OCI-LY3 (cell line): ENCODE data around the gene CLDN9.

ENCODE experiments used
- H2AFZ ChIP-seq: fragments of 200-600, 300-600 bp; shearing (Covaris generic); 2 replicates; pipeline ENCODE4 v1.6.0; 2014; ENCODE audit warnings: antibody characterized with exemption, low read depth, low read length
- H3K27ac ChIP-seq: fragments of 200-600, 300-600 bp; sonication (generic); 2 replicates; pipeline ENCODE4 v1.5.1; 2014; ENCODE audit warnings: mild to moderate bottlenecking, low read length, moderate library complexity, mixed read lengths
- H3K27me3 ChIP-seq: fragments of 200-600, 300-600 bp; sonication (generic); 2 replicates; pipeline ENCODE4 v1.6.1; 2014; ENCODE audit warnings: low read depth, low read length, mixed read lengths
- H3K36me3 ChIP-seq: fragments of 200-600, 300-600 bp; sonication (generic); replicated peaks from 2 replicates; pipeline ENCODE3; 2014; ENCODE audit warnings: low read depth, low read length, mixed read lengths
- H3K4me1 ChIP-seq: fragments of 300-600, 200-600 bp; sonication (generic); 2 replicates; pipeline ENCODE4 v1.6.1; 2014; ENCODE audit warnings: low read length, mixed read lengths
- H3K4me2 ChIP-seq: fragments of 200-600, 300-600 bp; sonication (generic); 2 replicates; pipeline ENCODE4 v1.6.1; 2014; ENCODE audit warnings: low read length, mixed read lengths
- H3K4me3 ChIP-seq: fragments of 300-600, 200-600 bp; sonication (generic); 2 replicates; pipeline ENCODE4 v1.5.1; 2014; ENCODE audit warnings: antibody characterized with exemption, mild to moderate bottlenecking, low read length, moderate library complexity
- H3K79me2 ChIP-seq: fragments of 300-600, 200-600 bp; shearing (Covaris generic); 2 replicates; pipeline ENCODE4 v1.6.1; 2014; ENCODE audit warnings: mild to moderate bottlenecking, low read length, mixed read lengths
- H3K9ac ChIP-seq: fragments of 300-600, 200-600 bp; shearing (Covaris generic); 2 replicates; pipeline ENCODE4 v1.6.0; 2014; ENCODE audit warnings: mild to moderate bottlenecking, low read length, moderate library complexity
- H3K9me3 ChIP-seq: fragments of 200-600, 300-600 bp; shearing (Covaris generic); 2 replicates; pipeline ENCODE4 v1.6.1; 2014; ENCODE audit warnings: low read length, mixed read lengths; ENCODE audit not compliant: insufficient read depth
- H4K20me1 ChIP-seq: fragments of 200-600, 300-600 bp; sonication (generic); 2 replicates; pipeline ENCODE4 v1.6.1; 2016; ENCODE audit warnings: low read length, mixed read lengths; ENCODE audit not compliant: insufficient read depth
- EZH2phosphoT487 ChIP-seq: fragments of 200-600 bp; shearing (Covaris generic); IDR thresholded peaks from 2 replicates; pipeline ENCODE4 v1.6.1; 2018; ENCODE audit warnings: antibody characterized with exemption, mixed run types, low read depth
- TF ChIP-seq, protein P1 (sequence below): fragments of 200-600, 300-600 bp; sonication (generic); IDR thresholded peaks from 2 replicates; pipeline ENCODE4 v1.5.1; 2014; ENCODE audit warnings: antibody characterized with exemption, low read length, low read depth

The CLDN9 gene

DNA sequence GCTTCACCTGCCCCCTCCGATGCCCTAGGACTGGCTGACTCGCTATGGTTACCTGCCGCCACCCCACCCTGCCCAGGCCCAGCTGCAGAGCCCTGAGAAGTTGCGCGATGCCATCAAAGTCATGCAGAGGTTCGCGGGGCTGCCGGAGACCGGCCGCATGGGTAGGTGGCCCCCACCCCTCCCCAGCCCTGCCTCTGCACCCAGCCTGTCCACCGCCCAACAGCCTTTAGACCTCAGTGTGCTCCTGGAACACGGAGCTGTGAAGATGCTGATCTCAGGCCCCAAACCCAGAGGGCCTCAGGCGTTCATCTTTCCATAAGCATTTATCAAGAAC lies 34.6 kb downstream of the CLDN9 start:
- H3K4me3 ChIP-seq = no peak overlapping the region
- no peaks in the 10 kb centered on the region for H3K9me3 ChIP-seq
- no peak overlapping the region for H3K9ac ChIP-seq
- H4K20me1 ChIP-seq = no peaks in the 10 kb centered on the region
- H3K36me3 ChIP-seq = no peaks in the 10 kb centered on the region
- H3K79me2 ChIP-seq = no peaks in the 10 kb centered on the region
- no peak overlapping the region for H2AFZ ChIP-seq
- H3K27ac ChIP-seq = no peak overlapping the region
- TF ChIP-seq EZH2phosphoT487 = no peak
- TF ChIP-seq, protein P1, sequence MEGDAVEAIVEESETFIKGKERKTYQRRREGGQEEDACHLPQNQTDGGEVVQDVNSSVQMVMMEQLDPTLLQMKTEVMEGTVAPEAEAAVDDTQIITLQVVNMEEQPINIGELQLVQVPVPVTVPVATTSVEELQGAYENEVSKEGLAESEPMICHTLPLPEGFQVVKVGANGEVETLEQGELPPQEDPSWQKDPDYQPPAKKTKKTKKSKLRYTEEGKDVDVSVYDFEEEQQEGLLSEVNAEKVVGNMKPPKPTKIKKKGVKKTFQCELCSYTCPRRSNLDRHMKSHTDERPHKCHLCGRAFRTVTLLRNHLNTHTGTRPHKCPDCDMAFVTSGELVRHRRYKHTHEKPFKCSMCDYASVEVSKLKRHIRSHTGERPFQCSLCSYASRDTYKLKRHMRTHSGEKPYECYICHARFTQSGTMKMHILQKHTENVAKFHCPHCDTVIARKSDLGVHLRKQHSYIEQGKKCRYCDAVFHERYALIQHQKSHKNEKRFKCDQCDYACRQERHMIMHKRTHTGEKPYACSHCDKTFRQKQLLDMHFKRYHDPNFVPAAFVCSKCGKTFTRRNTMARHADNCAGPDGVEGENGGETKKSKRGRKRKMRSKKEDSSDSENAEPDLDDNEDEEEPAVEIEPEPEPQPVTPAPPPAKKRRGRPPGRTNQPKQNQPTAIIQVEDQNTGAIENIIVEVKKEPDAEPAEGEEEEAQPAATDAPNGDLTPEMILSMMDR = no peak
- no peak overlapping the region for H3K4me2 ChIP-seq
- H3K4me1 ChIP-seq = 0 out of 2 replicates have a peak, but pooled peaks cover 4% of the 10 kb centered on the region
- no peaks in the 10 kb centered on the region for H3K27me3 ChIP-seq

- no peak overlapping the region for H3K4me3 ChIP-seq
- no peaks in the 10 kb centered on the region for H3K36me3 ChIP-seq
- TF ChIP-seq, protein P1 = no peak
- no peak for TF ChIP-seq EZH2phosphoT487
- H3K79me2 ChIP-seq = no peaks in the 10 kb centered on the region
- H3K27ac ChIP-seq = no peak overlapping the region
- H3K4me2 ChIP-seq = no peak overlapping the region
- no peaks in the 10 kb centered on the region for H3K27me3 ChIP-seq
- H4K20me1 ChIP-seq = 0 out of 2 replicates have a peak, but pooled peaks cover 4% of the 10 kb centered on the region
- no peaks in the 10 kb centered on the region for H3K4me1 ChIP-seq
- no peak overlapping the region for H2AFZ ChIP-seq
- no peak overlapping the region for H3K9ac ChIP-seq
- no peaks in the 10 kb centered on the region for H3K9me3 ChIP-seq
Observed at GRCh38 chr16:3049921-3050481, 37.3 kb downstream of the CLDN9 start.

DNA sequence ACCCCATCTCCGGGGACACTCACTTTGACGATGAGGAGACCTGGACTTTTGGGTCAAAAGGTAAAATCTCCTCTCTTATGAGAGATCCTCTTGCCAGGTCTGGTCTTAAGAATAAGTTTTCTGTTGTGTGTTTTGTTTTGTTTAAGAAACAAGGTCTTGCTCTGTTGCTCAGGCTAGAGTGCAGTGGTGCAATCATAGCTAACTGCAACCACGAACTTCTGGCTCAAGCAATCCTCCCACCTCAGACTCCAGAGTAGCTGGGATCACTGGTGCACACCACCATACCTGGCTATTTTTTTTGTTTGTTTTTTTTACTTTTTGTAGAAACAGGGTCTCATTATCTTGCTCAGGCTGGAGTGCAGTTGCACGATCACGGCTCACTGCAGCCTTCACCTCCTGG lies 37.8 kb downstream of the CLDN9 start:
- Histone ChIP-seq H4K20me1 (0 out of 2 replicates have a peak, but pooled peaks cover 4% of the 10 kb centered on the region), H3K36me3 (no peaks in the 10 kb centered on the region), H3K79me2 (no peaks in the 10 kb centered on the region), H3K27ac (no peak overlapping the region), H3K4me2 (no peak overlapping the region), H3K27me3 (no peaks in the 10 kb centered on the region), H3K9ac (no peak overlapping the region), H3K4me3 (no peak overlapping the region), H3K4me1 (no peaks in the 10 kb centered on the region), H2AFZ (no peak overlapping the region), H3K9me3 (no peaks in the 10 kb centered on the region)
- TF ChIP-seq EZH2phosphoT487 = no peak
- TF ChIP-seq, protein P1 = no peak

GRCh38 chr16:3051009-3051408 lies 38.3 kb downstream of the CLDN9 start:
- 0 out of 2 replicates have a peak, but pooled peaks cover 4% of the 10 kb centered on the region for H4K20me1 ChIP-seq
- H3K27me3 ChIP-seq = no peaks in the 10 kb centered on the region
- no peaks in the 10 kb centered on the region for H3K9me3 ChIP-seq
- no peak overlapping the region for H3K9ac ChIP-seq
- H3K4me1 ChIP-seq = no peaks in the 10 kb centered on the region
- no peak overlapping the region for H2AFZ ChIP-seq
- H3K4me3 ChIP-seq = no peak overlapping the region
- H3K4me2 ChIP-seq = no peak overlapping the region
- no peaks in the 10 kb centered on the region for H3K36me3 ChIP-seq
- TF ChIP-seq, protein P1 = no peak
- no peak for TF ChIP-seq EZH2phosphoT487
- no peaks in the 10 kb centered on the region for H3K79me2 ChIP-seq
- H3K27ac ChIP-seq = no peak overlapping the region
